Measurements from ENCODE around the gene HPSE2.
"Not testable (repeated sequence)": the region's sequence is repeated elsewhere in the genome, so short reads cannot be mapped to it uniquely, and the experiment has no call there.

The HPSE2 gene

GRCh38 chr10:98608411-98608810 lies 627.2 kb downstream of the HPSE2 start:
- DNase-seq, result no peak

GRCh38 chr10:98602224-98602623 lies 633.4 kb downstream of the HPSE2 start:
- DNase-seq, result no peak

- DNase-seq, result no peak
These were observed 636.5 kb downstream of the HPSE2 start for GRCh38 chr10:98599032-98599610.

GRCh38 chr10:98596404-98596803 lies 639.2 kb downstream of the HPSE2 start:
- DNase-seq, result no peak

GRCh38 chr10:98589691-98590090 lies 646.0 kb downstream of the HPSE2 start:
- no peak for DNase-seq

GRCh38 chr10:98589007-98589406 lies 646.6 kb downstream of the HPSE2 start:
- no peak for DNase-seq

GRCh38 chr10:98587156-98587837 lies 648.4 kb downstream of the HPSE2 start:
- no peak for DNase-seq

GRCh38 chr10:98586096-98586495 lies 649.6 kb downstream of the HPSE2 start:
- no peak for DNase-seq

- no peak for DNase-seq
These were observed 653.3 kb downstream of the HPSE2 start for GRCh38 chr10:98582363-98582762.

- no peak for DNase-seq
These were observed 658.1 kb downstream of the HPSE2 start for GRCh38 chr10:98577578-98577977.

- no peak for DNase-seq
These were observed 658.5 kb downstream of the HPSE2 start for GRCh38 chr10:98577168-98577567.

GRCh38 chr10:98576096-98576495 lies 659.6 kb downstream of the HPSE2 start:
- DNase-seq, result no peak

- no peak for DNase-seq
These were observed 663.1 kb downstream of the HPSE2 start for GRCh38 chr10:98572594-98572993.

- no peak for DNase-seq
These were observed 664.8 kb downstream of the HPSE2 start for GRCh38 chr10:98570834-98571233.

GRCh38 chr10:98569853-98570252 lies 665.8 kb downstream of the HPSE2 start:
- DNase-seq, result no peak

GRCh38 chr10:98568551-98568950 lies 667.1 kb downstream of the HPSE2 start:
- no peak for DNase-seq

- DNase-seq, result no peak
These were observed 668.1 kb downstream of the HPSE2 start for GRCh38 chr10:98567391-98568133.

- DNase-seq, result no peak
These were observed 671.8 kb downstream of the HPSE2 start for GRCh38 chr10:98563811-98564210.

- DNase-seq, result no peak
These were observed 675.1 kb downstream of the HPSE2 start for GRCh38 chr10:98560565-98560964.

- DNase-seq, result no peak
These were observed 679.6 kb downstream of the HPSE2 start for GRCh38 chr10:98556061-98556460.

GRCh38 chr10:98555021-98555619 lies 680.5 kb downstream of the HPSE2 start:
- peak; percentile 60 for DNase-seq

- DNase-seq, result not testable (repeated sequence)
These were observed 694.1 kb downstream of the HPSE2 start for GRCh38 chr10:98541561-98541960.

- DNase-seq, result no peak
These were observed 696.1 kb downstream of the HPSE2 start for GRCh38 chr10:98539578-98539977.

GRCh38 chr10:98538472-98538871 lies 697.2 kb downstream of the HPSE2 start:
- DNase-seq, result no peak
